Measurements from ENCODE around the gene ZNF236. TPM values are rescaled to one million over a fixed set of nuclear protein-coding genes. Genes with fewer than 3 reads are reported as not detected.
A peak's percentile ranks its signal among the peaks of the same experiment; 100 is the strongest.

Gene ZNF236
- total and polyA plus RNA-seq, 3 experiments from 2014 or later = 11.1 to 15.9 (median 13.4) TPM

DNA sequence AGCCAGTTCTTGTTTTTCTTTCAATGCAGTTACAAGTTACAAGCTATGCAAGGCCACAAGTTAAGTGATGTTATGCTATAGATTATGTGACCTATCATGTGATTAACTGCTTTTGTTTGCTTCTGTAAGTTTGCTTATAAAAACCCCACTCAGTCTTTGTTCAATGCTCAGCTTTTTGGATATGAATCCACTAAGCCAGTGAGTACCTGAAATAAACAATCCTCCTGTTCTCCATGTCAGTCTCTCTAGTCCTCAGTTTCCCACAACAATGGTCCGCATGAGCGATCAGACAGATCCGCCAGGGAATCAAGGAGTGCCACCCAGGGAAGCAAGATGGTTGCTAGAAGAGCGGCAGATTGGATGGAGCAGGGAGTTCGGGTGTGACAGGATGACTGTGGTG, 30.7 kb upstream of the ZNF236 start:
- peaks cover 0 to 6% (median 0%) of the 10 kb centered on the region in 3 donors for H3K36me3 Mint-ChIP-seq
- H3K4me3 Mint-ChIP-seq = no peak overlapping the region
- peaks cover 0 to 23% (median 8%) of the 10 kb centered on the region in 5 donors for H3K9me3 Mint-ChIP-seq
- H3K27ac ChIP-seq (ENCODE audit: low read depth, low read length) = no peak overlapping the region
- no peaks in the 10 kb centered on the region for H3K36me3 ChIP-seq (ENCODE audit: insufficient read depth, low read length)
- ChIA-PET CTCF (interaction anchor here (4.6 kb wide), 1 partner anchor 11 kb away, joined by 25 read pairs; no protein-coding TSS in a partner anchor), POLR2A (interaction anchor here (0.5 kb wide), 1 partner anchor 48 kb away, joined by 4 read pairs; no protein-coding TSS in a partner anchor)
- peak overlapping the region in 1 of 8 donors; percentile 29 for H3K27ac Mint-ChIP-seq
- H3K4me1 Mint-ChIP-seq = peaks cover 7 to 11% (median 7%) of the 10 kb centered on the region in 3 donors
- no peaks in the 10 kb centered on the region for H3K27me3 ChIP-seq (ENCODE audit: insufficient read depth, low read length, poor library complexity, severe bottlenecking)
- no peak for DNase-seq
- H3K9me3 ChIP-seq (ENCODE audit: low read length) = no peaks in the 10 kb centered on the region
- no peak overlapping the region for H3K4me3 ChIP-seq (ENCODE audit: low read length)
- no peaks in the 10 kb centered on the region for H3K4me1 ChIP-seq (ENCODE audit: insufficient read depth, low read length)
- H3K27me3 Mint-ChIP-seq = peaks cover 6 to 25% of the 10 kb centered on the region in 2 donors

DNA sequence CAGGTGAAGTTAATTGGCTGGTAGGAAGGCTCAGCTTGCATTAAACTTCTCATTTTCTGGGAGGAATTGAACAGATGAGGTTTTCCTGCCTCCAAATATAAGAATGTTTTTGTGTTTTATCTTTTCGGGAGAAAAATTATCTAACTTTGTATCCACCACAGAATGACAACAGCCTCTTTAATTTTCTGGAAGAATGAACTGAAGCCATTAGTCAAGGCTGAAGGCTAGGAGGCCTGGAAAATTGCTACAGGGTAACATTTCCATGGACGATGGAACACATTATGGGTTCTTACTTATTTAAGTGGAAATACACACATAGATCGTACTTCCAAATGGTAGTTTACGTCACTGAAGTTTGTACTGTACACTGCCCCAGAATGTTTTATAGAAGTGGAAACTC, 28.0 kb upstream of the ZNF236 start:
- no peaks in the 10 kb centered on the region for H3K9me3 ChIP-seq (ENCODE audit: low read length)
- H3K4me1 Mint-ChIP-seq = peaks cover 0 to 1% (median 0%) of the 10 kb centered on the region in 3 donors
- no peak overlapping the region for H3K27ac ChIP-seq (ENCODE audit: low read depth, low read length)
- H3K4me3 ChIP-seq (ENCODE audit: low read length) = no peak overlapping the region
- no peaks in the 10 kb centered on the region for H3K36me3 ChIP-seq (ENCODE audit: insufficient read depth, low read length)
- H3K27me3 ChIP-seq (ENCODE audit: insufficient read depth, low read length, poor library complexity, severe bottlenecking) = no peaks in the 10 kb centered on the region
- H3K4me1 ChIP-seq (ENCODE audit: insufficient read depth, low read length) = no peaks in the 10 kb centered on the region
- H3K4me3 Mint-ChIP-seq = no peak overlapping the region
- peak overlapping the region in 1 of 8 donors; percentile 10 for H3K27ac Mint-ChIP-seq
- DNase-seq = no peak
- CTCF ChIA-PET = interaction anchor here (1.8 kb wide), 1 partner anchor 9 kb away, joined by 8 read pairs; no protein-coding TSS in a partner anchor
- H3K27me3 Mint-ChIP-seq = peaks cover 14 to 26% of the 10 kb centered on the region in 2 donors
- POLR2A ChIA-PET = no interaction called here
- peaks cover 0 to 27% (median 8%) of the 10 kb centered on the region in 5 donors for H3K9me3 Mint-ChIP-seq
- peaks cover 0 to 11% (median 0%) of the 10 kb centered on the region in 3 donors for H3K36me3 Mint-ChIP-seq

DNA sequence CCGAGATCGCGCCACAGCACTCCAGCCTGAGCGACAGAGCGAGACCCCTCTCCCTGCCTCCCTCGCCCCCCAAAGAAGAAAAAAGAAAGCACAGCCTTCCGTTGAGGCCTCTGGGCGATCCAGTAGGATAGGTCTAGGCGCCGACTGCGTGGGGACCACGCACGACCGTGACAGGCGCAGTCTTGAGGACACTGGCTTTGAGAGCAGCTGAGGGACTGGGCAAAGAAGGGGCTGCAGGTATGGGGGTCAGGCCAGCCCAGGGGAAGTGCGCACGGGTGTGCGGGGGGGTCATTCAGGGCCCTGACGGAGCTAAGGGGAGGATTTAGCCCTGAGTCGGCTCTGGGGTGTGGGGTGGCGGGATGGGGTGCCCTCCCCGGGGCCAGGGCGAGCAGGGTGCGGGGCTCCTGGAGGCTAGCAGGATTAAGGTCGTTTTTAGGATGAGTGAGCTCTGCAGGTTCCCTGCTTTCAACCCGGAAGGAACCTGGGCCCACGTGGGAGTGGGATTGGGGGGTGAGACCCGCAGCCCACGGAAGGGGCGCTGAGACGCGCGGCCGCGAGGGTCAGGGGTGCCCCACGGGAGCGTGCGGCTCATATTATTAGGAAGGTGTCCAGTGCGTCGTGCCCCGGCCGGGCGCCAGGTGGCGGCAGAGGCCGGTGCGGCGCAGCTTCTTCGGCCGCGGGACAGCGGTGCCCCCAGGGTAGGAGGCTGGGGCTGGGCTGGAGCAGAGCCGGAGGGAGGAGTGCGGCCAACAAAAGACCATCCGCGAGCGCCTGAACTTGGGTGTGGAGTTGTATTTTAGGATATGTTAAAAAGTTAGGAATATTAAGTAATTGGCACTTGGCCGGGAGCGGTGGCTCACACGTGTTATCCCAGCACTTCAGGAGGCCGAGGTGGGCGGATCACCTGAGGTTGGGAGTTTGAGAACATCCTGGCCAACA, 20.5 kb upstream of the ZNF236 start:
- ChIA-PET POLR2A (interaction anchor here (0.6 kb wide), 1 partner anchor 17 kb away, joined by 3 read pairs; no protein-coding TSS in a partner anchor), CTCF (interaction anchor here (0.9 to 4.8 kb wide), 30 partner anchors 10 to 253 kb away, joined by 3 to 58 read pairs (median 4); no protein-coding TSS in a partner anchor)
- no peaks in the 10 kb centered on the region for H3K36me3 ChIP-seq (ENCODE audit: insufficient read depth, low read length)
- Mint-ChIP-seq H3K4me3 (peak overlapping the region in 5 of 7 donors; percentile 43 to 69 (median 57)), H3K27ac (no peak overlapping the region), H3K27me3 (peaks cover 10 to 28% of the 10 kb centered on the region in 2 donors), H3K9me3 (peaks cover 0 to 4% (median 0%) of the 10 kb centered on the region in 5 donors), H3K36me3 (peaks cover 0 to 5% (median 1%) of the 10 kb centered on the region in 3 donors), H3K4me1 (peaks cover 8 to 18% (median 10%) of the 10 kb centered on the region in 3 donors)
- no peaks in the 10 kb centered on the region for H3K9me3 ChIP-seq (ENCODE audit: low read length)
- peaks cover 5% of the 10 kb centered on the region for H3K4me1 ChIP-seq (ENCODE audit: insufficient read depth, low read length)
- peak; percentile 18 to 60 (median 30) for DNase-seq
- no peaks in the 10 kb centered on the region for H3K27me3 ChIP-seq (ENCODE audit: insufficient read depth, low read length, poor library complexity, severe bottlenecking)
- no peak overlapping the region for H3K27ac ChIP-seq (ENCODE audit: low read depth, low read length)
- no peak overlapping the region for H3K4me3 ChIP-seq (ENCODE audit: low read length)

DNA sequence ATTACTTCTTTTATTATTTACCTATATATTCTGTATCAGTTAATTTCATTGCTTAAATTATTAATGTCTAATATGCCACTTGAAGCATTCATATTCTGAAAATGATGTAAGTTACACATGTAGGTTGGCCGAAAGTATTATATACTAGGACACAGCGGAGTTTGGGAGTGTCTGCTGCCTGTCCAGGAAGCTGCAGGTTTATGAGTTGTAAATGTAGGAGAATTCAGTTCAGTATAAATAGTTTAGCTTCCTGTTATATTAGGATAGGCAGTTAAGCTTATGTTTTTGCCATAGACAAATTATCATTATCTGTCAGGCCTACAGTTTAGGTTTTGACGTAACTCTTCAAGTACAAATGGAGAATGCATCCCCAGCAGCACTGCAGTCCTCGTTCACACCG, 18.9 kb upstream of the ZNF236 start:
- Histone ChIP-seq H3K9me3 (ENCODE audit: low read length) (no peaks in the 10 kb centered on the region), H3K4me1 (ENCODE audit: insufficient read depth, low read length) (peaks cover 5% of the 10 kb centered on the region), H3K4me3 (ENCODE audit: low read length) (no peak overlapping the region), H3K27ac (ENCODE audit: low read depth, low read length) (no peak overlapping the region), H3K36me3 (ENCODE audit: insufficient read depth, low read length) (no peaks in the 10 kb centered on the region), H3K27me3 (ENCODE audit: insufficient read depth, low read length, poor library complexity, severe bottlenecking) (no peaks in the 10 kb centered on the region)
- peaks cover 8 to 18% (median 10%) of the 10 kb centered on the region in 3 donors for H3K4me1 Mint-ChIP-seq
- no peak for DNase-seq
- CTCF ChIA-PET = interaction anchor here (0.6 to 4.8 kb wide), 30 partner anchors 8 to 551 kb away, joined by 3 to 58 read pairs (median 5); no protein-coding TSS in a partner anchor
- H3K36me3 Mint-ChIP-seq = peaks cover 0 to 9% (median 2%) of the 10 kb centered on the region in 3 donors
- peak overlapping the region in 5 of 7 donors; percentile 21 to 67 (median 61) for H3K4me3 Mint-ChIP-seq
- H3K27me3 Mint-ChIP-seq = peaks cover 5 to 22% of the 10 kb centered on the region in 2 donors
- H3K9me3 Mint-ChIP-seq = no peaks in the 10 kb centered on the region
- H3K27ac Mint-ChIP-seq = peak overlapping the region in 1 of 8 donors; percentile 4
- POLR2A ChIA-PET = interaction anchor here (0.5 kb wide), 1 partner anchor 47 kb away, joined by 6 read pairs; no protein-coding TSS in a partner anchor

DNA sequence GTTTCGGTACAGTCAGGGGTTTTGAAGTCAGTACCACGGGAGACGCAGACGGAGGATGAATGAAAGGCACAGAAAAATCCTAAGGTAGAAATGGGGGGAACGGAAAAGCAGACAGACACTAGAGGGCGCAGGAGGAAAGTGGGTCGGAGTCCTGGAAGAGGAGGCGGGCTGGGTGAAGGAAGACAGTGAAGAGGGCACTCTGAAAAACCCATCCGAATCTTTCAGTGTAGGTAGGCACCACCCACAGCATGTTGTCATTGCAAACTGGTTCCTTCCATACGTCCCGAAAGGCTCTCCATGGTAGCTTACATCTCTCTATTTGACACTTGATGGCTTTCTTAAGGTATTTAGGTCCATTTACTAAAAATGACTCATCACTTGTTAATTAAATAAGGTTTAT, 18.5 kb upstream of the ZNF236 start:
- H3K4me3 Mint-ChIP-seq = peak overlapping the region in 5 of 7 donors; percentile 21 to 67 (median 61)
- H3K27me3 Mint-ChIP-seq = peaks cover 2 to 21% of the 10 kb centered on the region in 2 donors
- no peaks in the 10 kb centered on the region for H3K36me3 ChIP-seq (ENCODE audit: insufficient read depth, low read length)
- H3K4me1 Mint-ChIP-seq = peaks cover 8 to 18% (median 10%) of the 10 kb centered on the region in 3 donors
- ChIA-PET CTCF (interaction anchor here (0.6 to 4.8 kb wide), 22 partner anchors 8 to 320 kb away, joined by 3 to 58 read pairs (median 5); no protein-coding TSS in a partner anchor), POLR2A (no interaction called here)
- peak overlapping the region in 1 of 8 donors; percentile 4 for H3K27ac Mint-ChIP-seq
- peak; percentile 50 to 73 (median 56) for DNase-seq
- no peak overlapping the region for H3K27ac ChIP-seq (ENCODE audit: low read depth, low read length)
- no peaks in the 10 kb centered on the region for H3K9me3 Mint-ChIP-seq
- H3K27me3 ChIP-seq (ENCODE audit: insufficient read depth, low read length, poor library complexity, severe bottlenecking) = no peaks in the 10 kb centered on the region
- no peak overlapping the region for H3K4me3 ChIP-seq (ENCODE audit: low read length)
- no peaks in the 10 kb centered on the region for H3K9me3 ChIP-seq (ENCODE audit: low read length)
- peaks cover 5% of the 10 kb centered on the region for H3K4me1 ChIP-seq (ENCODE audit: insufficient read depth, low read length)
- peaks cover 0 to 13% (median 2%) of the 10 kb centered on the region in 3 donors for H3K36me3 Mint-ChIP-seq

DNA sequence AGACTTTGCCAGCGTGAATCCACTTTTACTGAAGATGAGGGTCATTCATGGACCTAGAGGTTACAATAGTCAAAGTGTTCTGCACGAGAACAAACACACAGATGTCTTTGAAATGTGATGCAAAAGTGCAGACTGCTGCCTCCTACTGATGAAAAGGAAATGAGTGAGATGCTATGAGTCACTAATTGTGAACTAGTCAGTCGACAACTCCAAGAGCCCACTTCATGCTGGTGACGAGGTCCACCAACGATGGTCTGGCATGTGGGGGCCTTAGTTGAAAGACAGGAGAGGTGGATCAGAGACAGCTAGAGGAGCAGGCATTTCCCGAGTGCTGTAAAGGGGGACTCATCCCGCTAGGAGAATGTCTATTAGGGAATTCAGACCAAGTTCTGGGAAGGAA, 17.1 kb upstream of the ZNF236 start:
- Mint-ChIP-seq H3K36me3 (peaks cover 0 to 17% (median 5%) of the 10 kb centered on the region in 3 donors), H3K4me1 (peaks cover 8 to 18% (median 10%) of the 10 kb centered on the region in 3 donors), H3K4me3 (no peak overlapping the region), H3K27ac (peak overlapping the region in 1 of 8 donors; percentile 70), H3K27me3 (peaks cover 0 to 14% of the 10 kb centered on the region in 2 donors), H3K9me3 (no peaks in the 10 kb centered on the region)
- ChIA-PET CTCF (no interaction called here), POLR2A (no interaction called here)
- H3K4me1 ChIP-seq (ENCODE audit: insufficient read depth, low read length) = peaks cover 5% of the 10 kb centered on the region
- H3K27ac ChIP-seq (ENCODE audit: low read depth, low read length) = no peak overlapping the region
- no peaks in the 10 kb centered on the region for H3K9me3 ChIP-seq (ENCODE audit: low read length)
- DNase-seq = no peak
- no peak overlapping the region for H3K4me3 ChIP-seq (ENCODE audit: low read length)
- no peaks in the 10 kb centered on the region for H3K27me3 ChIP-seq (ENCODE audit: insufficient read depth, low read length, poor library complexity, severe bottlenecking)
- no peaks in the 10 kb centered on the region for H3K36me3 ChIP-seq (ENCODE audit: insufficient read depth, low read length)

DNA sequence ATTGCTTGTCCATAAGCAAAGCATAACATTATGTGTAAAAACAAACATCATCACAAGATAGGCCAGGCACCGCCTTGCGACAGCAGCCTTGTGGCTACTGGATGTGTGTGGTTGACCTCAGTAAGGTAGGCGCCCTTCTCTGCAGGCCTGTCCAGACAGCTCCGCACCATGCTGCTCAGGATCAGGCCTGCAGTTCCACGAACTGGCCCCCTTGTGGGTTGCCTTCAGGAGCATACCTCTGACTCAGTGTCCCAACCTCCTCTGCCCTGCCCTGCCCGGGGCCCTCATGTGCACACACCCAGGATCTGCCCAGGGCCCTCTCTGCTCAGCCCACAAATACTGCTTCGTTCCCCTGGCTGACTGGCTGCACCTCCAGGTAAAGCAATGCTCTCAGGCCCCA, 16.1 kb upstream of the ZNF236 start:
- Mint-ChIP-seq H3K36me3 (peaks cover 0 to 19% (median 5%) of the 10 kb centered on the region in 3 donors), H3K27ac (no peak overlapping the region), H3K27me3 (peaks cover 0 to 5% of the 10 kb centered on the region in 2 donors), H3K4me1 (peaks cover 8 to 18% (median 10%) of the 10 kb centered on the region in 3 donors), H3K9me3 (no peaks in the 10 kb centered on the region), H3K4me3 (no peak overlapping the region)
- DNase-seq = no peak
- Histone ChIP-seq H3K27me3 (ENCODE audit: insufficient read depth, low read length, poor library complexity, severe bottlenecking) (no peaks in the 10 kb centered on the region), H3K27ac (ENCODE audit: low read depth, low read length) (no peak overlapping the region), H3K4me1 (ENCODE audit: insufficient read depth, low read length) (peaks cover 5% of the 10 kb centered on the region), H3K36me3 (ENCODE audit: insufficient read depth, low read length) (no peaks in the 10 kb centered on the region), H3K4me3 (ENCODE audit: low read length) (no peak overlapping the region), H3K9me3 (ENCODE audit: low read length) (no peaks in the 10 kb centered on the region)
- ChIA-PET CTCF (no interaction called here), POLR2A (no interaction called here)
